Measurements from ENCODE around the gene C1QTNF9B. TPM values are rescaled to one million over a fixed set of nuclear protein-coding genes. Genes with fewer than 3 reads are reported as not detected.

C1QTNF9B gene
- total RNA-seq, 1 donor from 2014 or later = not detected

DNA sequence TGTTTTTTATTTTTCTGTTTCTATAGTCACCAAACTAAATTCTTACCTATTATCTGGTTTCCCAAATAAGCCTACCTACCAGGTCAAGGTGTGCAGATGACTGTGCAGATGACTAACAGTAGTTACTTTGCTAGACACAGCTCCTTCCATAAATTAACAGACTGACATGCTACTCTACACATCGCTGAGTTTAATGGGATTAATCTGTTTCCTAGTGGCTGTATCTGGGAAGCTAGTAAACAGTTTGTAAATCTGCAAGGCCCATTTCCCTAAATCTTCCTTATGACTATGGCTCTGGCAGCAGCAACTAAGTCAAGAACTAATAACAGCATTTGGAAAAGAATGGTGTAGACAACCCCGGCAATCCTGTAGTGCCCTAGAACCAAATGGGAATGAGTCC is 36.0 kb downstream of the C1QTNF9B start:
- DNase-seq (ENCODE audit: extremely low read depth, low read depth, low spot score) = no peak

DNA sequence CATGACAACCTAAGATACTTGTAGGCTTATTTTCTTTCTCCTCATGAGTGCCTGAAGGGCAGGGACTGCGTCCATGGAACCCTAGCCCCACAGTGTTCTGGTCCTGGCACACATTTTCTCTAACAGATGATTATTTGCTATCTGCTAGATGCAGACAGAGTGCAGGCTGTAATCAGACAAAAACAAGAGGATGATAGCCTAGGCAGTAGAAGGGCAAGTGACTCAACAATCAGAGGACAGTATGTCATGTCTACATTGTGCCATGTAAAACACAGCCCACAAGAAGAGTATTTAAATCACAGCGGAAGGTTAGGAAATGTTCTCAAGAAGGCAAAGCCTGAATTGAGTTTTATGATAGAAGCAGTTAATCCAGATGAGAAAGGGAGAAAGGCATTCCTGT is 37.4 kb downstream of the C1QTNF9B start:
- DNase-seq (ENCODE audit: extremely low read depth, low read depth, low spot score) = no peak

DNA sequence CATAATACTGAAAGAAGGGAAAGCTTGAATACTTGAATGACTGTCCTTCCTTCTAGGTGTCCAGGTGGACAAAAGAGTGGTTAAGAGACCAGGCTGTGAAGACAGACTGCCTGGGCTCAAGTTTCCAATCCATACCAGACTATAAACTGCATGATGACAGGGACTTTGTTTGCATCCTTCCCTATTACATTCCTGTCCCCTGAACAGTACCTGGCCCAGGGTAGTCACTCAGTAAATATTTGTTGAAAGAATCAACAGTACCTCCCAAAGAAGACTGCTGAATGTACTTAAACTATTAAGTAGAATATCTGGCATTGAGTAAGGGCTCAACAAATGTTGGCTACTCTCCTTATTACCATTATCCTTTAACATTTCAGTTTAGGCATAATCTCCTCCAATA is 37.8 kb downstream of the C1QTNF9B start:
- no peak for DNase-seq (ENCODE audit: extremely low read depth, low read depth, low spot score)

DNA sequence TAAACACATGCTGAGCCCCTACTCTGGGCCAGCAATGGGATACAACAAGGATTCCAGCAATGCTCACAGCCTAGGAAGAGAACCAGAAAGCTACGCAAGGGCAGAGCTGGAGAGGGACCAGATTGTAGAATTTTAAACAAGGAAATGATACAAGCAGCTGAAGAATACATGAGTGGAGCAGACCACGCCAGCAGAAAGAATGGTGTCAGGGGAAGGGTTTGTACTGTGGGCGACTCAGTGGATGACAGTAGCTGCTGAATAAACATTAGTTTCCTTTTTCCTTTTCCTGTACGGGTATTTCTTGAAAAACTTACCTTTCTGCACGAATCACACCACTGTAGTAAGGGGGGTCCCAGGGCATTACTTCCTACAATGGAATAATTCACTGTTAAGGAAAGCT is 38.8 kb downstream of the C1QTNF9B start:
- DNase-seq (ENCODE audit: extremely low read depth, low read depth, low spot score) = no peak

DNA sequence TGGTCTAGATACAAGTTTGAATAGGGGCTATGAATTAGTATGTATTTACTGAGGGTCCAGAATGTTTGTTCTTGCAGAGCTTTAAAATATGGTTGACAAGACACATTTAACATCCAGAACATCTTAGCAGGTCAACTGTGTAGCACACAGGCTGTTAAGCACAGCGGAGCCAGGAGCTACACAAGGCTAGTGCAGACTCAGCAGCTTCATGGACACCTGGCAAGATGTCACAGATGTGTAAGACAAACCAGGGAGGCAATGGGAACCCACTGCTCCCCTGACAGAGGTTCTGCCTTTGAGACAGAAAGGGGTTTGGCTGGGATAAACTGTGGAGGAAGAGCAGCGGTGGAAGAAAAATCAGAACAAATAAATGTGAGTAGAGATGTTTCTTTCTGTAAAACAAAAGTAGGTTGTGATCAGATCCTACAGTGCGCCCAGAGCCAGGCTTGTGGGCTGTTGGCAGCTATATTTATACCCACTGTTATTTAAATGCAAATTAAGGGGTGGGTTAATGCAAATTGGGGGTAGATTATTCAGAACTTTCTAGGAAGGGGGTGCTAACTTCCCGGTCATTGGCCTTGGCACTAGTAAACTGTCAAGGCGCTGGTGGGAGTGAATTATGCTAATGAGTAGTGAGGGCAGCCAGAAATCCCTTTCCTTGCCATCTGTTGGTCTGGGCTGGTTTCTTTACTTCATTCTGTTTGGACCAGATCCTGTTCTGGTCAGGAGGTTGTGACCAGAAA is 41.1 kb downstream of the C1QTNF9B start:
- DNase-seq (ENCODE audit: extremely low read depth, low read depth, low spot score) = no peak

DNA sequence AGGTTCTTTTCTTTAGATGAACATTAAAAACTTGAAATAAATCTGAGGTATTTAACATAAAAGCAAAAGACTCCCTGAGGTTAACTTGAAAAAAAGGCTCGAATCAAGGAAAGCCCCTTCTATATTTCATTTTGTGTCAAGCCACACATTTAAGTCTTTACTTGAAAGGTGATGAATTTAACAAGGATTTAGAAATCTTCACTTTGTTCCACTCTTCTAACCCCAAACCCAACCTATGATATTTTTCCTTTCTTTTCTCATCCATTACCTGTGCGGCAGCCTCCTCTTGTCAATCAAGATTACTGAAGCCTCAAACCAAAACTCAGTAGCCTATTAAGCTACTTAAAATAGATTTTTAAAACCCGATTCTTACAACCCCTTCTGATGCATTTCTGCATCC is 41.9 kb downstream of the C1QTNF9B start:
- no peak for DNase-seq (ENCODE audit: extremely low read depth, low read depth, low spot score)

DNA sequence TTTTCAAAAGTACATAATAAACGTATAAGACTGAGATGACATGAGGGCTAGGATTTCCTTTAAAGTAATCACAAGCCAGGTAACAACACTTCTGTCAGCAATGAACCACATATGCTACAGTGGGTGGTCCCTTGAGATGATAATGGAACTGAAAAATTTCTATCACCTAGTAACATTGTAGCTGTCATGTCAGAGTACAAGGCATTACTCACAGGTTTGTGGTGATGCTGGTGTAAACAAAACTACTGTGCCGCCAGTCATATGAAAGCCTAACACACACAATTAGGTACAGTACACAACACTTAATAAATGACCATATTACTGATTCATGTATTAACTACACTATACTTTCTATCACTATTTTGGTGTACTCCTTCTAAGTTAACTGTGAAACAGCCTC is 45.0 kb downstream of the C1QTNF9B start:
- DNase-seq (ENCODE audit: extremely low read depth, low read depth, low spot score) = no peak

DNA sequence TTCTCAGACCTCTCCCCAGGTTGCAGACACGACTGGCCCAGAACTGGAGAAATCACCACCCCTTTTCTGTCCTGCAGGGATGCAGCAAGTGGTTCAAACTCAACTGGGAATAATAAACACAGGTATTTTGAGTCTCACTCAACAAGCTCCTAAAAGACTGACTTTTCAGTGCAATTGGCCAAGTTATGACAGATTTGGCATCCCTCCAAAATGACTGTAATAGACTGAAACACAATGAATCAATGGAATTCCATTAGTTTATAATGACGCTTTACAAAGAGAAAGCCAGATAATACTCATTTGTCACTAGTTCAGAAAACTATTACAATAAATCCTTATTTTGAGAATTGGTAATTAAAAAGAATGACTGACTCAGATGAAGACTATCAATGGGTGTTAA is 46.2 kb downstream of the C1QTNF9B start:
- DNase-seq (ENCODE audit: extremely low read depth, low read depth, low spot score) = no peak

DNA sequence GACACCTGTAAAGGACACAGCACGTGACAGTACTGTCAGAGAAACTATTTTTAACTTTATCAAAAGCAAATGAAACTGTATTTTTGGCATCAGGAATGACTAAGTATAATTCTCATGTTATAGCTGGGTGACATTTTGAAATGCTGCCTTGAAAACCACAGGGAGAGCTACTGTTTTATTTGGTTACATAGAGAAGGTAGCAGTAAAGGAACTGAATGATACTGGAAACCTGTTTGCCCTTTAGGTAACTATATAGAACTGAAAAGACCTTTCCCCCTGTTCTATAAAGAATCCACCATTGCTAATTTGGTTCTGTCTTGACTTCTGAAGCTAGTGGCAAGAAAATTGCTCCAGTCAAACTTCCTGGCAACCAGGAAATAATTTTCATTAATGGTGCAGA is 47.2 kb downstream of the C1QTNF9B start:
- DNase-seq (ENCODE audit: extremely low read depth, low read depth, low spot score) = no peak

DNA sequence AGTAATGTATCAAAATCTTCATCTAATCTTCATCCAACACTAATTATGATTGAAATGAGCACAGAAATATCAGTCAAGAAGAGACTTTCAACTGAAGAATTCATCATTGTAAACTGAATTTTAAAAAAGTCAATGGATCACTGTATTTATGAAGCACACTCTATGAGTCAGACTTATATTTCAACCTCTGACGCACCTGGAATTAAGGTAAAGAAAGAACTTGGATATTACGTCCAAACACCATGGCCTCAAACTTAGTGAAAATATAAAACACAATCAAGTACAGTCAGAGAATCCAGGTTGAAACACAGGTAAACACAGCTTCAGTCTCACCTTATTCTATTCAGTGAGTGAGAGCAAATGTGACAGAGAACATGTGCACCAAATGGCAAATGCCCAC is 47.6 kb downstream of the C1QTNF9B start:
- no peak for DNase-seq (ENCODE audit: extremely low read depth, low read depth, low spot score)

DNA sequence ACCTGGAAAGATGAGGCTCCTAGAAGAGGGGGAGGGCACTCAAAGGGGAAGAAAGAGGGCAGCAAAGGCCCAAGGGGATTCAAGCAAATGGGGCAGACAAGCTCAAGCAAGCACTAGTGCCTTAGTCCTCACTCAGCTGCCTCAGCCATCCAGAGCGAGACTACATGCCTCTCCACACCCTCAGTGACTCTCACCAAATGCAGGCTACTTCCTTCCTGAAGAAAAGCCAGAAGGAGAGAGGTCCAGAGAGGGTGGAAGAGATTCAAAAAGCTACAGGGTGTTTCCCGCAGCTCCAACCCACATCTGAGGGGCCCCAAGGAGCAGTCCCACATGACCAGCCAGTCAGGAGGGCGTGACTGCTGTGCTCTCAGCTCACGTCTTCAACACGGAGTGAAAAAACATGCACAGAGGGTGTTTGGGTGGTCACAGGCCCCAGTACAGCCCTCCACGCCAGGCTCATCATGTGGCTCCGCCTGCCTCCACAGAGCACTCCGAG is 48.6 kb downstream of the C1QTNF9B start:
- DNase-seq (ENCODE audit: extremely low read depth, low read depth, low spot score) = no peak

DNA sequence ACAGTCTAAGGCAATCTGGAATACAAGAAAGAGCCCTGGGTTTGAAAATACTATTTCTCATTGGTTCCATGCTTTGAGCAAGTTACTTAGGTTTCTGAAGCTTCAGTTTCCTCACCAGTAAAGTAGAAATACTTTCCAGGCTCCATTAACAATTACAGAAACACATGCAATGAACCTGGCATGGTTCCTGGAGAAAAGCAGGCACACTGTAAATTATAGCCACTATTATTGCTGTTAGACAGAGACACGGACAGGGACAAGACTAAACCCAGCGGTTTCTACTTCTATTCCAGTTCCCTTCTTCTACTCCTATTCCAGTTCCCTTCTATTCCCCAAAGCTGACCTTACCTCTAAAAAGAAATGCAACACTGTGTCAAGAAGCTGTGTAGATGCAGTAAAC is 49.3 kb downstream of the C1QTNF9B start:
- no peak for DNase-seq (ENCODE audit: extremely low read depth, low read depth, low spot score)

DNA sequence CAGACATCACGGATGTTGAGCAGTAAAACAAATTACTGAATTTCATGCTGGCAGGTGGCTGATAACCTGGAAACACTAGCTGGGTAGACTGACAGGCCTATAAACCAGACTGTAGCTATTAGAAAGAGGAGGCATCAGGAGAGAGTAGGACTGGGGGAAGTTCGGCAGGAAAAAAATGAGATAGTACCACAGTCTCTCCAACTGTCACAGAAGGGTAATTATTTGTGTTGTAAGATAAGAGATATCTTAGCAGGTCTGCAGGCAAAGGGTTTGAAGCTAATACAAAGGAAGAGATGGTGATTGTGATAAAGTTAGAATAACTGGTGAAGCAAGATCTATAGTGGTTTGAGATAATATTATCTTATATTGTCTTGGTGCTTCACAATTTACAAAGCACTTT is 49.8 kb downstream of the C1QTNF9B start:
- DNase-seq (ENCODE audit: extremely low read depth, low read depth, low spot score) = no peak

DNA sequence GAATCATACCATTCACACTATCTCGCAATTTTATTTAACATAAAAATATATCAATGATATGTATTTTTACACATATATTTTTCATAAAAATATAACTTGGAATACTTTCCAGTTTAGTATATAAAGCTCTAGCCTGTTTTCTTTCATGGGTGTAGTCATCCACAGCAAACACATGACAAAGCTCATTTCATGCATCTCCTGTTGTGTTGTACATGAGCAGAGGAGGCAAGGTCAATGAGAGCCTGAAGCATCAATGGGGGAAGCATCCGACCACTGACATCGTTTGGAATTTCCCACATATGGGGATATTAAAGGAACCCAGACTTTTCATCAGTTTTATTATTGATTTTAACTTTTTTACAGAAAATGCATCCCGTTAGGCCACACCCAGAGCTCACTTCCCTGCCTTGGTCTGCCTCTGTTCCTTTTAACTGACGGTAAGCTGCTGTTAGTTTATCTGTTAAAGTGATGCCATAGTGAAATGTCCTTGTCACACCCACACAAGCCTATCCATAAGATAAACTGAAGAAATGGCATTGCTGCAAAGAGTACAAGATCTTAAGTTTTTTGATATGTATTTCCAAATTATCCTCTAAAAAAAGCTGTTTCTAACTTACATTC is 52.1 kb downstream of the C1QTNF9B start:
- DNase-seq (ENCODE audit: extremely low read depth, low read depth, low spot score) = no peak

DNA sequence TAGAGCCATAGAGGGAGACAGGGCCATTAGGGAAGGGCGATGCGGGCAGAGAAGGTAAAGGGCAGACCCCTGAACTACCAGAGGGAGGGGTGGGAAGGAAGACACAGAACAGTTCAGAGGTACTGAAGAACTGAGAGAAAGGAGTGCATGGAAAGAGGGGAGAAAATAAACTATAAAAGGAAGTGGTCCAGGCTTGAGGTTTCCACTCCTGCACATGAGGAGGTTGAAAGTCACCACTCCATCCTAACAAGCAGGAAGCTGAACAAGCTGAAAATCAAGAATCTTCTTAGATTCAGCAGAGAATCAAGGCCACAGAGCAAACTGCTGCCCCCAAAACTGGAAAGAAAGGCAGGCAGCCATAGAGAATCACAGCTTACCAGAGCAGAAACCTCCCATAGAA is 53.2 kb downstream of the C1QTNF9B start:
- DNase-seq (ENCODE audit: extremely low read depth, low read depth, low spot score) = no peak

DNA sequence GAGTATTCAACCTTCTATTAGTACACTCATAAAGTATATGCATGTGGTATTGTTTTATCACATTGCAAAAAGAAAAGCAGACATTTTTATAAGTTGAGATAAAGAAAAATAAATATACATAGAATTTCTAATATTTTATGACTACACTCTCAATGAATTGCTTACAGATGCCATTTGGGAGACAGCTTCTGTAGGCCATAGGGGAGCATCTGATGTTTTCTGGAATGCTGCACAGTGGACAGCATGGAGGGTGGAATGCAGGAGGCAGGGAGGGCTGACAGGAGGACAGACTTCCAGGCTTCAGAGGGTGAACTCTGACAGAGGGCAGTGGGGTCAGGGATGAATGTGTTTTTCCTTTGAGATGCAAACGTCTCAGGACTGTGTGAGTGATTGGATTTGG is 53.9 kb downstream of the C1QTNF9B start:
- no peak for DNase-seq (ENCODE audit: extremely low read depth, low read depth, low spot score)

DNA sequence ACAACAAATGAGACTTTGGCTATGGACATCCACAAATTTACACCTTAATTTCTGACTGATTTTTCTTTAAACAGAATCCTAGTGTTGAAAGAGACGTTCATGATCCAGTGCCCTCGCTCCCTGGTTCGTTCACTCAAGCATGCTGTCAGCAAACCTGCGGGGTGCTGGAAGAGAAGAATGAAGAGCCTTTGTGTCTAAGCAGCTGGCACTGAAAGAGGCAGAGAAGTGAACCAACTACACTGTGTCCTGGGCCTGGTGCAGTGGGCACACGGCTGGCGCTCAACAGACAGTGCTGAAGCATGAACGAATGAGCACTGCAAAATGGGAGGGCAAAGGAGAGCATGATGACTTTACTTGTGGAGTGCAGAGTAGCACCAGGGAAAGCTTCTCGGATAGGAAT is 54.9 kb downstream of the C1QTNF9B start:
- no peak for DNase-seq (ENCODE audit: extremely low read depth, low read depth, low spot score)

Other genes starting within 250 kb of the C1QTNF9B start
- 14.5 and 15.9 TPM in 2 replicates for gene MIPEP, start 8.1 kb downstream of the C1QTNF9B start, total RNA-seq